Measurements from ENCODE around the gene BCKDHB. TPM values are rescaled to one million over a fixed set of nuclear protein-coding genes. Genes with fewer than 3 reads are reported as not detected.

Gene BCKDHB
- total and polyA plus RNA-seq, 2 experiments from 2014 or later, result 32.1 to 42.7 TPM

DNA sequence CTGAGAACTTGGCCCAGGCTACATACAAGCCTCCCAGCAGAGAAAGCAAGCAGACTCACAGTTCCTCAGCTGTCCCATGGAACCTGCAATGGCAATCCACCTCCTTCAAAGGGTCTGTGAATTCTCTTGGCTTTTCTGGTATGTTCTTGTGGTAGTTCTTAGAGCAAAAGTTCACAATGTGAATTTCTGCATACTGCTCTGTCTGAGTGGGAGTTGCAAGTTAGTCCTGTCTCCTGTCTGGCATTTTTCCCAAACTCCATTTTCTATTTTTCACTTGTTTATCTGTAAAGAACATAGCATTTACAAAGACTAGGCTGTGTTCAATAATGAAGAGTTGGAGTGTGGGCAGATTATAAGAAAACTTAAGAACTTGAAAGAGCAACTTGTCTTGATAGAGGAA lies 269.9 kb downstream of the BCKDHB start:
- no peak overlapping the region for H3K27ac Mint-ChIP-seq
- DNase-seq (ENCODE audit: low spot score) (no peak), ATAC-seq (no peak)
- Histone ChIP-seq H3K27me3 (ENCODE audit: insufficient read depth) (no peaks in the 10 kb centered on the region), H3K4me1 (ENCODE audit: insufficient read depth) (no peaks in the 10 kb centered on the region), H3K9me2 (ENCODE audit: insufficient read depth) (peaks cover 3% of the 10 kb centered on the region; the same call in 1 of the 2 replicates), H3F3A (replicated peaks; ENCODE audit: low read depth) (no peaks in the 10 kb centered on the region), H3K4me3 (no peak overlapping the region), H3K36me3 (ENCODE audit: insufficient read depth) (no peaks in the 10 kb centered on the region), H2AFZ (no peak overlapping the region), H3K27ac (ENCODE audit: low read depth) (no peak overlapping the region), H3K79me2 (replicated peaks; ENCODE audit: insufficient read depth) (no peaks in the 10 kb centered on the region), H4K20me1 (replicated peaks; ENCODE audit: insufficient read depth) (no peaks in the 10 kb centered on the region), H3K4me2 (no peak overlapping the region)
- no peak overlapping the region for H3K4me3 Mint-ChIP-seq
- TF ChIP-seq, protein P1, sequence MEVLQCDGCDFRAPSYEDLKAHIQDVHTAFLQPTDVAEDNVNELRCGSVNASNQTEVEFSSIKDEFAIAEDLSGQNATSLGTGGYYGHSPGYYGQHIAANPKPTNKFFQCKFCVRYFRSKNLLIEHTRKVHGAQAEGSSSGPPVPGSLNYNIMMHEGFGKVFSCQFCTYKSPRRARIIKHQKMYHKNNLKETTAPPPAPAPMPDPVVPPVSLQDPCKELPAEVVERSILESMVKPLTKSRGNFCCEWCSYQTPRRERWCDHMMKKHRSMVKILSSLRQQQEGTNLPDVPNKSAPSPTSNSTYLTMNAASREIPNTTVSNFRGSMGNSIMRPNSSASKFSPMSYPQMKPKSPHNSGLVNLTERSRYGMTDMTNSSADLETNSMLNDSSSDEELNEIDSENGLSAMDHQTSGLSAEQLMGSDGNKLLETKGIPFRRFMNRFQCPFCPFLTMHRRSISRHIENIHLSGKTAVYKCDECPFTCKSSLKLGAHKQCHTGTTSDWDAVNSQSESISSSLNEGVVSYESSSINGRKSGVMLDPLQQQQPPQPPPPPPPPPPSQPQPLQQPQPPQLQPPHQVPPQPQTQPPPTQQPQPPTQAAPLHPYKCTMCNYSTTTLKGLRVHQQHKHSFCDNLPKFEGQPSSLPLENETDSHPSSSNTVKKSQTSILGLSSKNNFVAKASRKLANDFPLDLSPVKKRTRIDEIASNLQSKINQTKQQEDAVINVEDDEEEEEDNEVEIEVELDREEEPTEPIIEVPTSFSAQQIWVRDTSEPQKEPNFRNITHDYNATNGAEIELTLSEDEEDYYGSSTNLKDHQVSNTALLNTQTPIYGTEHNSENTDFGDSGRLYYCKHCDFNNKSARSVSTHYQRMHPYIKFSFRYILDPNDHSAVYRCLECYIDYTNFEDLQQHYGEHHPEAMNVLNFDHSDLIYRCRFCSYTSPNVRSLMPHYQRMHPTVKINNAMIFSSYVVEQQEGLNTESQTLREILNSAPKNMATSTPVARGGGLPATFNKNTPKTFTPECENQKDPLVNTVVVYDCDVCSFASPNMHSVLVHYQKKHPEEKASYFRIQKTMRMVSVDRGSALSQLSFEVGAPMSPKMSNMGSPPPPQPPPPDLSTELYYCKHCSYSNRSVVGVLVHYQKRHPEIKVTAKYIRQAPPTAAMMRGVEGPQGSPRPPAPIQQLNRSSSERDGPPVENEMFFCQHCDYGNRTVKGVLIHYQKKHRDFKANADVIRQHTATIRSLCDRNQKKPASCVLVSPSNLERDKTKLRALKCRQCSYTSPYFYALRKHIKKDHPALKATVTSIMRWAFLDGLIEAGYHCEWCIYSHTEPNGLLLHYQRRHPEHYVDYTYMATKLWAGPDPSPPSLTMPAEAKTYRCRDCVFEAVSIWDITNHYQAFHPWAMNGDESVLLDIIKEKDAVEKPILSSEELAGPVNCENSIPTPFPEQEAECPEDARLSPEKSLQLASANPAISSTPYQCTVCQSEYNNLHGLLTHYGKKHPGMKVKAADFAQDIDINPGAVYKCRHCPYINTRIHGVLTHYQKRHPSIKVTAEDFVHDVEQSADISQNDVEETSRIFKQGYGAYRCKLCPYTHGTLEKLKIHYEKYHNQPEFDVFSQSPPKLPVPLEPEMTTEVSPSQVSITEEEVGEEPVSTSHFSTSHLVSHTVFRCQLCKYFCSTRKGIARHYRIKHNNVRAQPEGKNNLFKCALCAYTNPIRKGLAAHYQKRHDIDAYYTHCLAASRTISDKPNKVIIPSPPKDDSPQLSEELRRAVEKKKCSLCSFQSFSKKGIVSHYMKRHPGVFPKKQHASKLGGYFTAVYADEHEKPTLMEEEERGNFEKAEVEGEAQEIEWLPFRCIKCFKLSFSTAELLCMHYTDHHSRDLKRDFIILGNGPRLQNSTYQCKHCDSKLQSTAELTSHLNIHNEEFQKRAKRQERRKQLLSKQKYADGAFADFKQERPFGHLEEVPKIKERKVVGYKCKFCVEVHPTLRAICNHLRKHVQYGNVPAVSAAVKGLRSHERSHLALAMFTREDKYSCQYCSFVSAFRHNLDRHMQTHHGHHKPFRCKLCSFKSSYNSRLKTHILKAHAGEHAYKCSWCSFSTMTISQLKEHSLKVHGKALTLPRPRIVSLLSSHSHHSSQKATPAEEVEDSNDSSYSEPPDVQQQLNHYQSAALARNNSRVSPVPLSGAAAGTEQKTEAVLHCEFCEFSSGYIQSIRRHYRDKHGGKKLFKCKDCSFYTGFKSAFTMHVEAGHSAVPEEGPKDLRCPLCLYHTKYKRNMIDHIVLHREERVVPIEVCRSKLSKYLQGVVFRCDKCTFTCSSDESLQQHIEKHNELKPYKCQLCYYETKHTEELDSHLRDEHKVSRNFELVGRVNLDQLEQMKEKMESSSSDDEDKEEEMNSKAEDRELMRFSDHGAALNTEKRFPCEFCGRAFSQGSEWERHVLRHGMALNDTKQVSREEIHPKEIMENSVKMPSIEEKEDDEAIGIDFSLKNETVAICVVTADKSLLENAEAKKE (CRISPR knock-in tag; IDR thresholded peaks at IDR 0.05), result no peak
- TF ChIP-seq EZH2phosphoT487 (IDR thresholded peaks at IDR 0.05; ENCODE audit: unreplicated experiment) (no peak), CREB1 (CRISPR knock-in tag; IDR thresholded peaks at IDR 0.05; ENCODE audit: low read depth) (no peak)
- no peaks in the 10 kb centered on the region; the same call in 2 of the 3 replicates for H3K9me3 Mint-ChIP-seq
- H3K4me1 Mint-ChIP-seq, result peaks cover 4% of the 10 kb centered on the region; the same call in 1 of the 3 replicates
- H3K36me3 Mint-ChIP-seq (ENCODE audit: low read depth), result 0 out of 3 replicates have a peak, but pooled peaks cover under 1% of the 10 kb centered on the region
- peaks cover 3% of the 10 kb centered on the region for H3K27me3 Mint-ChIP-seq (ENCODE audit: insufficient read depth, low read depth, poor library complexity)

DNA sequence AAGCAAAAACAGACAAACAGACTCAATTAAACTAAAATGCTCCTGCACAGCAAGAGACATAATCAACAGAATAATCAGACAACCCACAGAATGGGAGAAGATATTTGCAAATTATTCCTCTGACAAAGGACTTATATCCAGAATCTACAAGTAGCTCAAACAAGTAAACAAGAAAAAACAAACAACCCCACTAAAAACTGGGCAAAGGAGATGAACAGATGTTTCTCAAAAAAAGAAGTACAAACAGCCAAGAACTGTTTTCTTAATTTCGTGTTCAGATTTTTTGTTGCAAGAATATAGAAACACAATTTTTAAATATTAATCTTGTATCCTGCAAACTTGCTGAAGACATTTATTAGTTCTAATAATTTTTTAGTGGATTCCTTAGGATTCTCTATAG lies 274.1 kb downstream of the BCKDHB start:
- Histone ChIP-seq H3K79me2 (replicated peaks; ENCODE audit: insufficient read depth) (no peaks in the 10 kb centered on the region), H3K4me3 (no peak overlapping the region), H3F3A (replicated peaks; ENCODE audit: low read depth) (no peaks in the 10 kb centered on the region), H3K4me2 (no peak overlapping the region), H3K27ac (ENCODE audit: low read depth) (no peak overlapping the region), H3K9me2 (ENCODE audit: insufficient read depth) (peaks cover 9% of the 10 kb centered on the region; the same call in 1 of the 2 replicates), H4K20me1 (replicated peaks; ENCODE audit: insufficient read depth) (no peaks in the 10 kb centered on the region), H3K36me3 (ENCODE audit: insufficient read depth) (no peaks in the 10 kb centered on the region), H3K4me1 (ENCODE audit: insufficient read depth) (no peaks in the 10 kb centered on the region), H3K27me3 (ENCODE audit: insufficient read depth) (no peaks in the 10 kb centered on the region), H2AFZ (no peak overlapping the region)
- TF ChIP-seq CREB1 (CRISPR knock-in tag; IDR thresholded peaks at IDR 0.05; ENCODE audit: low read depth), result no peak
- TF ChIP-seq STAT1 (IDR thresholded peaks at IDR 0.05; ENCODE audit: unreplicated experiment), result no peak
- no peak for TF ChIP-seq NANOG (IDR thresholded peaks at IDR 0.05; ENCODE audit: borderline replicate concordance)
- no peak for TF ChIP-seq EZH2 (IDR thresholded peaks at IDR 0.05; ENCODE audit: low read depth, unreplicated experiment)
- TF ChIP-seq ZNF114 (CRISPR knock-in tag; IDR thresholded peaks at IDR 0.05), result no peak
- TF ChIP-seq, protein P2, sequence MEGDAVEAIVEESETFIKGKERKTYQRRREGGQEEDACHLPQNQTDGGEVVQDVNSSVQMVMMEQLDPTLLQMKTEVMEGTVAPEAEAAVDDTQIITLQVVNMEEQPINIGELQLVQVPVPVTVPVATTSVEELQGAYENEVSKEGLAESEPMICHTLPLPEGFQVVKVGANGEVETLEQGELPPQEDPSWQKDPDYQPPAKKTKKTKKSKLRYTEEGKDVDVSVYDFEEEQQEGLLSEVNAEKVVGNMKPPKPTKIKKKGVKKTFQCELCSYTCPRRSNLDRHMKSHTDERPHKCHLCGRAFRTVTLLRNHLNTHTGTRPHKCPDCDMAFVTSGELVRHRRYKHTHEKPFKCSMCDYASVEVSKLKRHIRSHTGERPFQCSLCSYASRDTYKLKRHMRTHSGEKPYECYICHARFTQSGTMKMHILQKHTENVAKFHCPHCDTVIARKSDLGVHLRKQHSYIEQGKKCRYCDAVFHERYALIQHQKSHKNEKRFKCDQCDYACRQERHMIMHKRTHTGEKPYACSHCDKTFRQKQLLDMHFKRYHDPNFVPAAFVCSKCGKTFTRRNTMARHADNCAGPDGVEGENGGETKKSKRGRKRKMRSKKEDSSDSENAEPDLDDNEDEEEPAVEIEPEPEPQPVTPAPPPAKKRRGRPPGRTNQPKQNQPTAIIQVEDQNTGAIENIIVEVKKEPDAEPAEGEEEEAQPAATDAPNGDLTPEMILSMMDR (conservative IDR thresholded peaks at IDR 0.05; ENCODE audit: low read depth in 2 of 2), result no peak
- no peak for DNase-seq (ENCODE audit: low spot score)
- H3K36me3 Mint-ChIP-seq (ENCODE audit: low read depth), result no peaks in the 10 kb centered on the region
- no peak overlapping the region for H3K4me3 Mint-ChIP-seq
- H3K4me1 Mint-ChIP-seq, result no peaks in the 10 kb centered on the region
- H3K27ac Mint-ChIP-seq, result no peak overlapping the region
- ATAC-seq, result no peak
- peaks cover 3% of the 10 kb centered on the region for H3K27me3 Mint-ChIP-seq (ENCODE audit: insufficient read depth, low read depth, poor library complexity)
- H3K9me3 Mint-ChIP-seq, result no peaks in the 10 kb centered on the region; the same call in 2 of the 3 replicates
